Astrocyte of the hippocampus (primary cell): ENCODE data around the gene CHST4.
"Not testable (repeated sequence)": the region's sequence is repeated elsewhere in the genome, so short reads cannot be mapped to it uniquely, and the experiment has no call there.

Source experiments
- DNase-seq: peaks from one replicate; pipeline ENCODE4 v3.0.0; 2011; ENCODE audit warnings: low read depth, low spot score

CHST4 gene

DNA sequence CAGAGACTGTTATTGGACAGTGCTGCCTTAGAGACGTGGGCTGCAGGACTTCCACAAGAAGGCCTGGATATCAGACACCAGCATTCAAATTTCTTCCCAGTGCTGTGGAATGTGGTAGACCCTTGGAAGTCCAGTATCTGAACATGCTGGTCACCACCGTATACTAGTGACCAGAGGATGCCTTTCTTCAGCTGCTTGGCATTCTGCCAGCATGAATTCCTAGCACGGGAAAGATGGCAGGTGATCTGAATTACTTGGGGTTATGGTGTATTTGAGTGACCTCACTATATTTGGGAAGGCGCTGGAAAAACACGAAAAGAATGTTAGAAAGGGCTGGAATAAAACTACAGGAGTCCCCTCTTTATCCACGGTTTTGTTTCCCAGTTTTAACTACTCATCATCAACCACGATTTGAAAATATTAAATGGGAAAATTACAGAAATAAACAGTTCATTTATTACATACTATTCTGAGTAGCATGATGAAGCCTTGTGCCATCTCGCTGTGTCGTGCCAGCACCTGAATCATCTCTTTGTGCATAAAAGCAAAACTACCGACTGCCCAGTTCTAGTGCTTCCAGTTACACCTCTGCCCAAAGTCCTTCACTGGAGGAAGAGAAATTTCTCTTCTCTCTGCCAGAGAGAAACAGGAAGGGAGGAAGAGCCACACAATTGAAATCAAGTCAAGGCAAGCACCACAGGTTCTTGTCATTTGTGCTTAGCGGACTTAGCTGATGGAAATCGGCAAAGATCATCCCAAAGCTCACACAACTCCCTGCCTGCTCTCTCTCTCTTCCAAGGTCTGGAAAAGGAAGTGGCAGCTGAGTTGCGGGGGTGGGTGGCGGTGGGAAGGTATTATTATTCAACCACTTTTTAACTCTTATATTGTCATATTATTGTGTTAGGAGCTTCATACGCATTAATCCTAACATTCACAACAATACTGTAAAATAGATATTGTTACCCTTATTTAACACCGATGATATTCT is 1.4 kb upstream of the CHST4 start:
- DNase-seq: no peak

DNA sequence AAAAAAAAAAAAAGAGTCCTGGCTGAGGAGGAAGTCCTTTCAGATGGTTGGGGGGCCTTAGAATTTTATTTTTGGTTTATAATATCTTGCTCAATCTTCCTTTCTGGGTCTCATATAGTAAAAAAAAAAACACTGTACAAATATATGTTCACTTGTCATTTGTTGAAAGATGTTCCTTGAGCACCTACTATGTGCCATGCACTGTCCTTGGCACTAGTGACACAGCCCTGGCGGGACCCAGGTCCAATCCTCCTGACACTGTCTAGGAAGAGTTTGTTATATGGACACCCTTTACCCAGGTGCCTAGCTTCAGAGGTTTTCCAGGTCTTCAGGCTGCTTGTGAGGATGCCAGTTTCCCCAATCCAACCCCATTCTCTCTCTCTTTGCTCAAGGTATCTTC is 2.0 kb downstream of the CHST4 start:
- no peak for DNase-seq

DNA sequence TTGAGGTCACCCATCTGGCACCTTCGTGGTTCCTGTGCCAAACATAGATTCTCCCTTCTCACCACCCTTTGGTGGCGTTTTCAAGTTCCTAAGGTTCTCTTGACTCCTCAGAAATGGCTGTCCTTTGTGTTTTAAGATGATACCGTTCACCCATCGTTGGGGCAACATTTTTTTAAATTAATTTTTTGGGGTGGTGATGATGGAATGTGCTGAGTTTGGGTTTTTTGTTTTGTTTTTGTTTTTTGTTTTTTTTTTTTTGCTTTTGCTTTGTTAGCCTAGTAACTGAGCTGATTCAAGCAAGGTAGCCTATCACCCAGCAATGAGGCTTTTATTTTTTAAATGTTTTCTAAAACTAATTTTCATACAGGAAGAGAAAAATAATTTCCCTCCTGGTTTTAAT is 2.6 kb downstream of the CHST4 start:
- no peak for DNase-seq

DNA sequence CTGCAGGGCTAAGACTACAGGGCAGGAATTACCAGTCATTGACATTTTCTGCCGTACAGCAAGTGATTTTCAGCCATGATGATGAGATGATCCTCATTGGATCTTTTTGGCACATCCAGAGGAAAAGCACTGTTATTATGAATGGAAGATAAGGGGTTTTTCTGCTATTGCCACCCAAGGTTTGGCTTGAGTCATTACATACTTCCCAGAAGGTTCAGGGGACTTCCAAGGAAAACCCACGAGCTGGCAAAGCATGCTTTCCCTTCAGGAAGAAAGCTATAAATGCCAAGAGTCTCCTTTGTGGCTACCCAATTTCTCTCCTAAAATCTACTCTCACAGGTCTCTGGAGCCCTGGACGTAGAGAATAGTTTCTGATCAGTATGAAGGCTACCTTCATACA is 6.1 kb downstream of the CHST4 start:
- DNase-seq: no peak

DNA sequence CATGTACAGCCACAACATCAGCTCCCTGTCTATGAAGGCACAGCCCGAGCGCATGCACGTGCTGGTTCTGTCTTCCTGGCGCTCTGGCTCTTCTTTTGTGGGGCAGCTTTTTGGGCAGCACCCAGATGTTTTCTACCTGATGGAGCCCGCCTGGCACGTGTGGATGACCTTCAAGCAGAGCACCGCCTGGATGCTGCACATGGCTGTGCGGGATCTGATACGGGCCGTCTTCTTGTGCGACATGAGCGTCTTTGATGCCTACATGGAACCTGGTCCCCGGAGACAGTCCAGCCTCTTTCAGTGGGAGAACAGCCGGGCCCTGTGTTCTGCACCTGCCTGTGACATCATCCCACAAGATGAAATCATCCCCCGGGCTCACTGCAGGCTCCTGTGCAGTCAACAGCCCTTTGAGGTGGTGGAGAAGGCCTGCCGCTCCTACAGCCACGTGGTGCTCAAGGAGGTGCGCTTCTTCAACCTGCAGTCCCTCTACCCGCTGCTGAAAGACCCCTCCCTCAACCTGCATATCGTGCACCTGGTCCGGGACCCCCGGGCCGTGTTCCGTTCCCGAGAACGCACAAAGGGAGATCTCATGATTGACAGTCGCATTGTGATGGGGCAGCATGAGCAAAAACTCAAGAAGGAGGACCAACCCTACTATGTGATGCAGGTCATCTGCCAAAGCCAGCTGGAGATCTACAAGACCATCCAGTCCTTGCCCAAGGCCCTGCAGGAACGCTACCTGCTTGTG is 10.7 kb downstream of the CHST4 start:
- no peak for DNase-seq

DNA sequence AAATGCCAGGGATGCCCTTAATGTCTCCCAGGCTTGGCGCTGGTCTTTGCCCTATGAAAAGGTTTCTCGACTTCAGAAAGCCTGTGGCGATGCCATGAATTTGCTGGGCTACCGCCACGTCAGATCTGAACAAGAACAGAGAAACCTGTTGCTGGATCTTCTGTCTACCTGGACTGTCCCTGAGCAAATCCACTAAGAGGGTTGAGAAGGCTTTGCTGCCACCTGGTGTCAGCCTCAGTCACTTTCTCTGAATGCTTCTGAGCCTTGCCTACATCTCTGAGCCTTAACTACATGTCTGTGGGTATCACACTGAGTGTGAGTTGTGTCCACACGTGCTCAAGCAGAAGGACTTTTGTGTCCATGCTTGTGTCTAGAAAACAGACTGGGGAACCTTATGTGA is 11.4 kb downstream of the CHST4 start:
- peak; percentile 52 for DNase-seq

DNA sequence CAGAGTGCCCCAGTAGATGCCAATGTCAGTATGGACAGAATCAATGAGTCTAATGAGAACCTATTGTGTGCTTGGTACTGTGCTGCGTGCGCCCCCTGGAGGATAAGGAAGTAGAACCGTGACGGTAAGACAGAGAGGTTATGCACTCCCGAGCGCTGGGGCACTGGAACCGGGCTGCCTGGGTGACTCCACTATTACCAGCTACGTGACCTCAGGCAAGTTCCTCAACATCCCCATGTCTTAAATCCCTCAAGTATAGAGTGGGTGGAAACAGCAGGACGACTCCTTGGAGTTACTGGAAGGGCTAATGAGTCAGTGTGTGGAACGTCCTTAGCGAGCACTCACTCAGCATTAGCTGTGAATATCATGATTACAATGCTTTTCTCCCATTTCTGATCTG is 16.2 kb downstream of the CHST4 start:
- DNase-seq: peak; percentile 10

DNA sequence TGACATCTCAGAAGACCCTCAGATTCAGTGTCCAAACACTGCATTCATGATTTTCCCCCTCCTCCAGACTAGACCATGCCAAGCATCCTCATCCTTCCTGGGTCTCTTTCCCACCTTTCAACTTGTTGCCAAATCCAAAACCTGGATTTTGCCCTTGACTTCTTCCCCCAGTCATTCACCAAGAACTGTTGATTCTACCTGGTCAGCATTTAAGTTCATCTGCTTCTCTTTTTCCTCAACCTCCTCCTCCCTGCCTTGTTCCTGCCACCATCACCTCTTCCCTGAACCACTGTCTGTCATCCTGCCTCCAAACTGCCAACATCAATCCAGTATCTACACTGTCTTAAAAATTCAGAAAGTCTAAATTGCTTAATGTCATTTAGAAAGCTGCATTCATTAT is 20.9 kb downstream of the CHST4 start:
- DNase-seq: no peak

DNA sequence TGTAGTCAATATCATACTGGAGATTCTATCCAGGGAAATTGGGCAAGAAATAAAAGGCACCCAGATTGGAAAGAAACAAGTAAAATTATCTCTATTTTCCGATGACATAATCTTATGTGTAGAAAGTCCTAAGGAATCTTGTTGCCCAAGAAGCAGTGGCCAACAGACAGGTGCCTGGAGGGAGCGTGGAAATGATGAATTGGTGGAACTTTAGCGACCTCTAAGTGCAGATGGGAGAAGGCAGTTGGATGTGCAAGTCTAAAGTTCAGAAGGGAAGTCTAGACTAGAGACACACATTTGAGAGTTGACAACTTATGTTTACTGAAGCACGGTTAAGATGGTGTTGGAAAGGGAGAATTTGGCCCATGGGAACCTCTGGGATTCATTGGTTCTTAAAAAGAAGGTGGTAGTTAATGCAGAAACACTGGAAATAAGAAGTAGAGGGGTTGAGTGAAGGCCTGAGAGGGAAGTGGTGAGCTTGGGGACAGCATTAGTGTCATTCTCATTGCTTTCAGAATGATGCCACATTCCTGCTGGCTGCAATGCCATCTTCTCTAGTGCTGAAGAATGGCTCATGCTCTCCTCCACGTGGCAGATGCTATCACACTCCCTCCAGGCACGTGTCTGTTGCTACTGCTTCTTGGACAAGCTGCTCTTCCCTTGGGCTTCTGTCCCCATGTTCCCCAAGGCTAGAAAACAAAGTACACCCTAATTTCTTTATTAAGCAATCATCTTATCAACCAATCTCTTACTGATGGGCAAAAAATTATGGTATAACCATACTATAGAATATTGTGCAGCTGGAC is 26.7 kb downstream of the CHST4 start:
- no peak for DNase-seq

DNA sequence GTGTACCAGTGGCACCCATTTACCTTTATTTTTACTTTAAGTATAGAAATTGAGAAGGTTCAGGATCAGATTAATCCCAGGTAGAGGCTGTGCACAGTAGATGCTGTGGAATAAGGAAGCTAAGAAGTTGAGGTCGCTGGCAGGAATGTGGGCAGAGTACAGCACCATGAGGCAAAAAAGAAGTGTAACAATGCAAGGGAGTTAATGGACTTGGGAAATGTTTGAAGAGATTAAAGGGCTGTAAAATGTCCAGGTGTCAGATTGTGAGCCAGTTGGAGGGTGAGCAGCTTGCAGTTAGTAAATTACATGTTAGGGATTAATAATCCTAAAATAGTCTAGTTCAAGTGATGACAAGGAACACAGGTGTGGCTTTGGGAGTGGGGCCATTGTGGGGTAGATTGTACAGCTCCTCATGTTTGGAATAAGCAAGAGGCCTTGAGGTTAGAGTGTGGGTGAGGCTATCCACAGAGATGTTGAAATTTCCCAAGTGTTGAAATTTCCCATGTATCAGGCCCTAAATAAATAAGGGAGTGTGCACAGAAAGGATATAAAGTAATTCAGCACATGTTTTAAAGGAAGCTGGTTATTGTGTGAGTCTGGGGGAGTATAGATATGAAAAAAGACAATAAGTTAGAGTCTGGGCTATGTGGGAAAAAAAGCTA is 29.1 kb downstream of the CHST4 start:
- no peak for DNase-seq

DNA sequence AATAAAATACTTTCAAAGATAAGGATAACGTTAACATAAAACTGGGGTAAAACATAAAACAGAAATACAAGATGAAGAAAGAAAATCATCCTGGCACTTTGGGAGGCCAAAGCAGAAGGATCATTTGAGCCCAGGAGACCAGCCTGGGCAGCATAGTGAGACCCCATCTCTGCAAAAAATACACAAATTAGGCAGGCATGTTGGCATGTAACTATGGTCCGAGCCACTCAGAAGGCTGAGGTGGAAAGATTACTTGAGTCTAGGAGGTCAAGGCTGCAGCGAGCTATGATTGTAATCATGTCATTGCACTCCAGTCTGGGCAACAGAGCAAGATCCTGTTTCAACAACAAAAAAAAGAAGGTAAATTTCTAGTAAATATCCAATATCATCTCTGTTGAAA is 31.1 kb downstream of the CHST4 start:
- DNase-seq: no peak

DNA sequence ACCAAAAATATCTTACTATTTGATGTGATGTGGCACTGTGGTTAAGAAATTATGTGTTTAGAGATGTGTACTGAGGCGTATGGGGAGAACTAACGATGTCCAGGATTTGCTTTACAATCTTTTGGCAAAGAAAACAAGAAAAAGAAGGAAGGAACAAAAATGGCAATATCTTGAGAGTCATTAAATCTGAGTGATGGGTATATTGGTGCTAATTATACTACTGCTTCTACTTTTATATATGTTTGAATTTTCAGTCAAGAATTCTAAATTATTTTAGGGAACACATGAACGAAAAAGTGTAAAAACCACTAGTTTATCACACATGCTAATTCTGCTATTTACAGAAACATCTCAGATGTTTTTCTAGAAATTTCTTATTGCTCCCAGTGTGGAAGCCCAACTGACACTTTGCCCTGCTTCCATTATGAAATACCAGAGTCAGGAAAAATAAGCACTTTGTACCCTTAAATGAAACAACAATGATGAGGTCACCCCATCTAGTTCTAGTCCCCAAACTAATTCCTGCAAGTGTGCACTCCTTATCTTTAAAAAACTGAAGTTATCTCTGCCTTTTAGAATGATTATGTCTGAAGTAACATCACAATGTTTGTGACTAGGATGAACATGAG is 31.8 kb downstream of the CHST4 start:
- DNase-seq: no peak

DNA sequence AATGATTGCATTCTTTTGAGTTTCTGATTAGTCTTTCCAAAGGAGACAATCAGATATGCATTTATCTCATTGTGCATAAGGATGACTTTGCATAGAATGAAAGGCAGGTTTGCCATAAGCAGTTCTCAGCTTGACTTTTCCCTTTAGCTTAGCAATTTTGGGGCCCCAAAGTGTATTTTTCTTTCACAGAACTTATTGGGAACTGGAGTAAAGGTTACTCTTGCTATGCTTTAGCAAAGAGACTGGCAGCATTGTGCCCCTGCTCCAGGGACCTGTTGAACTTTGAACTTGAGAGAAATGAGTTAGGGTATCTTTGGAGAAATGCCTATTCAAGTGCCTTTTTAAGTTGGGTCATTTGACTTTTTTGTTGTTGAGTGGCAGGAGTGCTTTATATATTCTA is 33.6 kb downstream of the CHST4 start:
- DNase-seq: no peak

DNA sequence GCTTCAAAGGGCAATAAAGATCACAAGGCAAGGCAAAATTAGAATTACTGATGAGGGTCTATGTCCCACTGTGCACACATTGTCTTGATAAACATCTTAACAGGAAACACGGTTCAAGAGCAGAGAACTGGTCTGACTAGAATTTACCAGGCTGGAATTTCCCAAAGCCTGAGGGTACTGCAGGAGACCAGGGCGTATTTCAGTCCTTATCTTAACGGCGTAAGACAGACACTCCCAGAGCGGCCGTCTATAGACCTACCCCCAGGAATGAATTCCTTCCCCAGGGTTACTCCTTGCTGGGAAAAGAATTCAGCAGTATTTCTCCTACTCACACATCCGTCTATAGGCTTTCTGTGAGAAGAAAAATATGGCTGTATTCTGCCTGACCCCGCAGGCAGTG is 35.7 kb downstream of the CHST4 start:
- not testable (repeated sequence) for DNase-seq

DNA sequence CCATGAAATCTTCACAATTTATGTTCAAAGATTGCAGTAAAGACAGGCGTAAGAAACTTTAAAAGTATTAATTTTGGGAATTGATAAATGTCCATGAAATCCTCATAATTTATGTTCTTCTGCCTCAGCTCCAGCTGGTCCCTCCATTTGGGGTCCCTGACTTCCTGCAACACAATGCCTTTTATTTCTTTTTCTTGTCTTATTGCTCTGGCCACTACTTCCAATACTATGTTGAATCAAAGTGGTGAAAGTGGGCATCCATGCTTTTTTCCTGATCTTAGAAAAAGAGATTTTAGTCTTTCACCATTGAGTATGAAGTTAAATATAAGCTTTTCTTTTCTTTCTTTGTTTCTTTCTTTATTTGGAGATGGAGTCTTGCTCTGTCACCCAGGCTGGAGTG is 36.3 kb downstream of the CHST4 start:
- DNase-seq: no peak

DNA sequence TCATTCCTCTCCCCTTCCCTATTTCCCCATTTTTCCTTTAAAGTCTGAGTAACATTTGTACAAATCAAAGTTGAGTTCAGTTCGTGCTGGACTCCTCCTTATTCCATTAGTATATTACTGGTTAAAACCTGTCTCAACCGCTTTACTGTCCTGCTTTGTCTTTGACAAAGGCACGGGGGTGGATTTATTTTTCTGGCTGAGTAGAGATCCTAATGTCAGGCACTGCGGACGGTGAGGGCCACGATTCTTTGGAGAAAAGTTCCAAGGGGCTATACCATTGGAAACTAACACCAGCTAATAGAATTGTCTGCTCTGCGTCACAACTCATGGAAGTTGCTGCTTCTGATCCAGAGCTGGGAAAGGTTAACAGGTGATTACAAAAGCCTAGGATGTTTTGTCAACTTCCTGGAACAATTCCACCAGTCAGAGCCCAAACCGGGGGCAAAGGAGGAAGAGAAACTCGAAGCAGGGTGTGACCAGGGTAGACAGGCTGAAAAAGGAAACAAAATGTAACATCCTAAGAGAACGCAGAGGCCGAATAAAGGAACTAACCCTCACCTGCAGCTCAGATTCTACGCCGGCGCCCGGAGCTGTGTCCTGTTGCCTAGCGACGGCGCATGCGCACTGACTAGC is 38.2 kb downstream of the CHST4 start:
- DNase-seq: no peak

DNA sequence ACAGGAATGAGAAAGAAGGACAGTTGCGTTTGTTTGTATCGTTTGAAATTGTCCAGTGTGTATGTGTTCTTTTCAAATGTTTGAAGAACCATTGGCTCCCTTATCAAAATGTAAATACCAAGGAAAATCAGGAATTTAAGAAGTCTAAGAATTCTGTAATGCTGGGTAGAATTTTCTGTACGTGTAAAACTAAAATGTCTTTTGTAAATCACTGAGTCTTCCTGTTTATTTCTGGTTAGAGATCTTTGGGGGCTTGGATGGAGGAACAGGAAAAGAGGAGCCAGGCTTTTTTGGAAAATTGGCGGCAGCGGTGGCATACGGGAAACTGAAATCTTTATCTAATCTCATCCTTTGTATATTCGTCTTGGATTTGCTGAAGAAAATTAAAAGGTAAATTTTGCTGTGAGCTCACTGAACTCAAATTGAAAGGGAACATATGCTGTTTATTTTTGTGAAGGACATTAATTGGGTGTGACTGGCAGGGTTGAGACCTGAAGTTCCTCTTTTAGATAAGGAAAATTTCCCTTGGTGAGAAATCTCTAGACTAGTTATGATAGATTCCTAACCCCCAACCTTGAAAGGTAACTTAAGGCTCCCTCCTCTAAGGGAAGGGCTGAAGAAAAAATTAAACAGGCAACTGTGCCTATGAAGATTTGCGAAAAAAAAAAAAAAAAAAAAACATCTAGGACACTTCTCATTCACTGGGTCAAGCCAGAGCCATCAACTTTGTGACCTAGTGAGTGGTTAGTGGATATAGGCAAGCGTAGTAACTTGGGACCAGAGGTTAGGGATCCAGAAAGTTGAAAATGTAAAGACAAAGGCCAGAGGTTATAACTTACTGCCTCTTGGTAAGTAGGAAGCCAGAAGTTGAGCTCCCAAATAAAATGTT is 39.8 kb downstream of the CHST4 start:
- no peak for DNase-seq

DNA sequence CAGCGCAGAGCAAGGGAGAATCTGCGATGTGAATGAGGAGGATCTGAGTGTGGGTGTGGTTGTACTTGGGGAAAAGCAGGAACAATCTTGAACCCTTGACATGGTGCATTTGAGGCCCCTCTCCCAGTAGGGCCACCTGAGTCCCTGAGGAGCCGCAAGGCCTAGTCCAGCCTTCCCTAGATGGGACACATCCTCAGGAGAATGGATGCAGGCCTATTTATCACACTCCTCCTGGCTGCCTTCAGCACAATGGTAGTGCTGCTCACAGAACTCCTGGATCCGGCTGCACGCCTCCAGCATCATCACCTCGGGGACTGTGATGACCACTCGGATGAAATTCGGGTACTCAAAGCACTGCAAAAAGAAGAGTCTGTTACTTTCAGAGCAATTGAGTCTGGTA is 41.7 kb downstream of the CHST4 start:
- no peak for DNase-seq

DNA sequence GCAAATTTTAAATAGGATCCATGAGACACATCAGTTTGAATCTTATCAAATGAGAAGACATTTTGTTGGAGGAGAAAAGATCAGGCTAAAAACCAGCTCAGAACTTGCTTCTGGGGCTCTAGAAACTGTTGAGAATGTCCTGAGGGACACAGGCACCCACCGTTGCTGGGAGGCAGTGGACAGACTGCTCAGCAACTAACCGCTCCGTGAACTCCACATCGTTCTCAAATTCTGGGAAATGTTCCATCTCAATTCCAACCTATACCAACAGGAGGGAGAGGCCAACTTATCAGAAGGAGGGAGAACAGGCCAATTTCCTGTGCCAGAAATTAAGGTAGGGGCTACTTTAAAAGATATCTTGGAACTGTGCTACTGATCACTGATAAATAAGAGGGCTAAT is 42.3 kb downstream of the CHST4 start:
- DNase-seq: peak; percentile 12

DNA sequence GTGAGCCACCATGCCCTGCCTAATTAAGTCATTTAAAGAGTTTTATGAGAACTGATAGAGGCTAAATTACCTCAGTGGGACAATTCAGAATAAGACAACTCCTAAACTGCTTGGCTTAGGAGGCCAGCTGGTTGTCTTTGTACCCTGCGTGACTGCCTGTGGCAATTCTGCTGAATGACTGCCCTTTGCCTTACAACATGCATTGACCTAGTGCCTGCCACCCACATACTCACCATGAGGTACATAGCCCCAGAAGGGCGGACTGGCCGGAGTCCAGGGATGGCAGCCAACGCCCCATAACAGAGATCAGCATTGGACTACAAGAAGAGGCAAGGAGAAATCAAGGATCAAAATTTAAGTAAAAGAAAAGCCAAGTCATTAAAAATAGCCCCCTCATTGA is 43.4 kb downstream of the CHST4 start:
- DNase-seq: no peak
